ENCODE measurements around the gene ZNF469.

ZNF469 gene

GRCh38 chr16:88349153-88349902 is 33.4 kb upstream of the ZNF469 start:
- Histone ChIP-seq H3K4me1 (ENCODE audit: low read length) (no peaks in the 10 kb centered on the region), H3K27ac (ENCODE audit: low read length) (no peak overlapping the region), H4K20me1 (ENCODE audit: insufficient read depth, low read length) (no peaks in the 10 kb centered on the region), H3K36me3 (replicated peaks; ENCODE audit: low read depth, low read length) (no peaks in the 10 kb centered on the region), H3K9me3 (ENCODE audit: insufficient read depth, low read length) (no peaks in the 10 kb centered on the region), H3K9ac (ENCODE audit: low read length) (no peak overlapping the region), H3K4me3 (ENCODE audit: low read length) (no peak overlapping the region), H3K4me2 (ENCODE audit: low read length) (no peak overlapping the region), H3K79me2 (ENCODE audit: low read length) (no peaks in the 10 kb centered on the region), H2AFZ (ENCODE audit: low read depth, low read length) (no peak overlapping the region), H3K27me3 (ENCODE audit: low read depth, low read length) (no peaks in the 10 kb centered on the region)
- TF ChIP-seq, protein P1, sequence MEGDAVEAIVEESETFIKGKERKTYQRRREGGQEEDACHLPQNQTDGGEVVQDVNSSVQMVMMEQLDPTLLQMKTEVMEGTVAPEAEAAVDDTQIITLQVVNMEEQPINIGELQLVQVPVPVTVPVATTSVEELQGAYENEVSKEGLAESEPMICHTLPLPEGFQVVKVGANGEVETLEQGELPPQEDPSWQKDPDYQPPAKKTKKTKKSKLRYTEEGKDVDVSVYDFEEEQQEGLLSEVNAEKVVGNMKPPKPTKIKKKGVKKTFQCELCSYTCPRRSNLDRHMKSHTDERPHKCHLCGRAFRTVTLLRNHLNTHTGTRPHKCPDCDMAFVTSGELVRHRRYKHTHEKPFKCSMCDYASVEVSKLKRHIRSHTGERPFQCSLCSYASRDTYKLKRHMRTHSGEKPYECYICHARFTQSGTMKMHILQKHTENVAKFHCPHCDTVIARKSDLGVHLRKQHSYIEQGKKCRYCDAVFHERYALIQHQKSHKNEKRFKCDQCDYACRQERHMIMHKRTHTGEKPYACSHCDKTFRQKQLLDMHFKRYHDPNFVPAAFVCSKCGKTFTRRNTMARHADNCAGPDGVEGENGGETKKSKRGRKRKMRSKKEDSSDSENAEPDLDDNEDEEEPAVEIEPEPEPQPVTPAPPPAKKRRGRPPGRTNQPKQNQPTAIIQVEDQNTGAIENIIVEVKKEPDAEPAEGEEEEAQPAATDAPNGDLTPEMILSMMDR (IDR thresholded peaks at IDR 0.05; ENCODE audit: low read depth, low read length): no peak
- no peak for TF ChIP-seq EZH2phosphoT487 (IDR thresholded peaks at IDR 0.05; ENCODE audit: low read depth)

GRCh38 chr16:88349903-88350900 is 32.6 kb upstream of the ZNF469 start:
- H3K79me2 ChIP-seq (ENCODE audit: low read length): no peaks in the 10 kb centered on the region
- no peaks in the 10 kb centered on the region for H4K20me1 ChIP-seq (ENCODE audit: insufficient read depth, low read length)
- no peak overlapping the region for H3K4me2 ChIP-seq (ENCODE audit: low read length)
- no peak overlapping the region for H2AFZ ChIP-seq (ENCODE audit: low read depth, low read length)
- H3K4me1 ChIP-seq (ENCODE audit: low read length): no peaks in the 10 kb centered on the region
- no peaks in the 10 kb centered on the region for H3K36me3 ChIP-seq (replicated peaks; ENCODE audit: low read depth, low read length)
- no peak overlapping the region for H3K27ac ChIP-seq (ENCODE audit: low read length)
- H3K9ac ChIP-seq (ENCODE audit: low read length): no peak overlapping the region
- H3K27me3 ChIP-seq (ENCODE audit: low read depth, low read length): no peaks in the 10 kb centered on the region
- TF ChIP-seq, protein P1 (IDR thresholded peaks at IDR 0.05; ENCODE audit: low read depth, low read length): no peak
- TF ChIP-seq EZH2phosphoT487 (IDR thresholded peaks at IDR 0.05; ENCODE audit: low read depth): no peak
- no peaks in the 10 kb centered on the region for H3K9me3 ChIP-seq (ENCODE audit: insufficient read depth, low read length)
- H3K4me3 ChIP-seq (ENCODE audit: low read length): no peak overlapping the region

- H3K36me3 ChIP-seq (replicated peaks; ENCODE audit: low read depth, low read length): no peaks in the 10 kb centered on the region
- no peak overlapping the region for H3K4me2 ChIP-seq (ENCODE audit: low read length)
- H3K27ac ChIP-seq (ENCODE audit: low read length): no peak overlapping the region
- H3K9me3 ChIP-seq (ENCODE audit: insufficient read depth, low read length): no peaks in the 10 kb centered on the region
- H3K4me1 ChIP-seq (ENCODE audit: low read length): no peaks in the 10 kb centered on the region
- H3K27me3 ChIP-seq (ENCODE audit: low read depth, low read length): no peaks in the 10 kb centered on the region
- H3K79me2 ChIP-seq (ENCODE audit: low read length): no peaks in the 10 kb centered on the region
- H4K20me1 ChIP-seq (ENCODE audit: insufficient read depth, low read length): no peaks in the 10 kb centered on the region
- H3K9ac ChIP-seq (ENCODE audit: low read length): no peak overlapping the region
- no peak overlapping the region for H3K4me3 ChIP-seq (ENCODE audit: low read length)
- H2AFZ ChIP-seq (ENCODE audit: low read depth, low read length): no peak overlapping the region
- TF ChIP-seq, protein P1 (IDR thresholded peaks at IDR 0.05; ENCODE audit: low read depth, low read length): no peak
- TF ChIP-seq EZH2phosphoT487 (IDR thresholded peaks at IDR 0.05; ENCODE audit: low read depth): no peak
These were observed 31.8 kb upstream of the ZNF469 start for GRCh38 chr16:88350922-88351321.
